Osteoblast (primary cell): ENCODE measurements around the gene FGF5. TPM values are rescaled to one million over a fixed set of nuclear protein-coding genes. Genes with fewer than 3 reads are reported as not detected.
A peak's percentile ranks its signal among the peaks of the same experiment; 100 is the strongest.

ENCODE experiments used
- DNase-seq: peaks from one replicate; pipeline ENCODE4 v3.0.0; 2011; ENCODE audit warnings: low spot score, mixed read lengths; ENCODE audit not compliant: insufficient read length; ENCODE audit errors: missing footprints
- H2AFZ ChIP-seq: 2 replicates; pipeline ENCODE4 v1.6.0; 2011; ENCODE audit warnings: mild to moderate bottlenecking, low read length
- H3K27ac ChIP-seq: 2 replicates; pipeline ENCODE4 v1.5.1; 2011; ENCODE audit warnings: mild to moderate bottlenecking, low read depth, low read length, moderate library complexity
- H3K27me3 ChIP-seq: 2 replicates; pipeline ENCODE4 v1.6.0; 2012; ENCODE audit warnings: mild to moderate bottlenecking, control low read depth, inconsistent platforms, low read length, moderate library complexity; ENCODE audit not compliant: insufficient read depth
- H3K36me3 ChIP-seq: 2 replicates; pipeline ENCODE4 v1.5.1; 2011; ENCODE audit warnings: mild to moderate bottlenecking, low read length, control low read depth, moderate library complexity; ENCODE audit not compliant: insufficient read depth
- H3K4me1 ChIP-seq: 2 replicates; pipeline ENCODE4 v1.5.1; 2011; ENCODE audit warnings: mild to moderate bottlenecking, low read length, control low read depth, moderate library complexity; ENCODE audit not compliant: insufficient read depth
- H3K4me2 ChIP-seq: 2 replicates; pipeline ENCODE4 v1.6.0; 2011; ENCODE audit warnings: mild to moderate bottlenecking, low read length; ENCODE audit not compliant: insufficient read depth
- H3K4me3 ChIP-seq: fragments of 200-600 bp; sonication (generic); 3 replicates; pipeline ENCODE4 v1.5.1; 2012; ENCODE audit warnings: mild to moderate bottlenecking, low read length, inconsistent platforms; ENCODE audit not compliant: insufficient read depth
- H3K79me2 ChIP-seq: 2 replicates; pipeline ENCODE4 v1.6.0; 2012; ENCODE audit warnings: mild to moderate bottlenecking, low read length, control low read depth, inconsistent platforms; ENCODE audit not compliant: insufficient read depth
- H3K9me3 ChIP-seq: 2 replicates; pipeline ENCODE4 v1.5.1; 2011; ENCODE audit warnings: low read depth, low read length, control low read depth
- H4K20me1 ChIP-seq: 2 replicates; pipeline ENCODE4 v1.6.0; 2012; ENCODE audit warnings: mild to moderate bottlenecking, low read length, control low read depth; ENCODE audit not compliant: insufficient read depth
- total RNA-seq: library from RNA; depleted of rRNA; stranded (reverse); fragments of >200 nt; gene quantifications from 2 replicates; pipeline ENCODE4 v1.2.3, GENCODE V29; 2012
- TF ChIP-seq, protein P1 (sequence below): IDR thresholded peaks from 2 replicates; pipeline ENCODE4 v1.5.1; 2011; ENCODE audit warnings: mild to moderate bottlenecking, low read depth, low read length, moderate library complexity; ENCODE audit errors: extremely low read depth

Gene FGF5
- total RNA-seq, 1 donor = 10.5 TPM

DNA sequence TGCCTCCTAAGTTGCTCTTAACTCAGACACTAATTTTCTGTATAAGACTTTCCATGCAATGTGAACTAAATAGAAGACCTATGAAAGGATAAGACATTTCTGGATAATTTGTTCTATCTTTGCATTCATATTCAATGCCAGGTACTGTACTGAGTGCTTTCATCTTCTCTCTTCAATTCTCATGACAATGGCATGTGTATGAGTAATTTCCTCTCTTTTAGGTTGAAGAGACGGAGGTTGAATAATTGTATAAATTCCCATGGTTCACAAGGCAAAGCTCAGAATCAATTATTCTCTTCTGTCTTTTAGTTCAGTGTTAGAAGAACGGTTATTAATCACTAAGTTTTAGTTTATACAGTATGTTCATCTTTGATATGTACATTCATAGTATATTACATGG, 39.8 kb downstream of the FGF5 start:
- Histone ChIP-seq H3K36me3 (peaks cover 13% of the 10 kb centered on the region), H4K20me1 (no peaks in the 10 kb centered on the region), H3K27ac (peak overlapping the region; percentile 83), H3K4me2 (peak overlapping the region; percentile 77), H2AFZ (no peak overlapping the region), H3K79me2 (no peaks in the 10 kb centered on the region), H3K4me3 (no peak overlapping the region), H3K9me3 (no peaks in the 10 kb centered on the region), H3K27me3 (no peaks in the 10 kb centered on the region), H3K4me1 (peaks cover 61% of the 10 kb centered on the region)
- no peak for DNase-seq
- TF ChIP-seq, protein P1, sequence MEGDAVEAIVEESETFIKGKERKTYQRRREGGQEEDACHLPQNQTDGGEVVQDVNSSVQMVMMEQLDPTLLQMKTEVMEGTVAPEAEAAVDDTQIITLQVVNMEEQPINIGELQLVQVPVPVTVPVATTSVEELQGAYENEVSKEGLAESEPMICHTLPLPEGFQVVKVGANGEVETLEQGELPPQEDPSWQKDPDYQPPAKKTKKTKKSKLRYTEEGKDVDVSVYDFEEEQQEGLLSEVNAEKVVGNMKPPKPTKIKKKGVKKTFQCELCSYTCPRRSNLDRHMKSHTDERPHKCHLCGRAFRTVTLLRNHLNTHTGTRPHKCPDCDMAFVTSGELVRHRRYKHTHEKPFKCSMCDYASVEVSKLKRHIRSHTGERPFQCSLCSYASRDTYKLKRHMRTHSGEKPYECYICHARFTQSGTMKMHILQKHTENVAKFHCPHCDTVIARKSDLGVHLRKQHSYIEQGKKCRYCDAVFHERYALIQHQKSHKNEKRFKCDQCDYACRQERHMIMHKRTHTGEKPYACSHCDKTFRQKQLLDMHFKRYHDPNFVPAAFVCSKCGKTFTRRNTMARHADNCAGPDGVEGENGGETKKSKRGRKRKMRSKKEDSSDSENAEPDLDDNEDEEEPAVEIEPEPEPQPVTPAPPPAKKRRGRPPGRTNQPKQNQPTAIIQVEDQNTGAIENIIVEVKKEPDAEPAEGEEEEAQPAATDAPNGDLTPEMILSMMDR = no peak

DNA sequence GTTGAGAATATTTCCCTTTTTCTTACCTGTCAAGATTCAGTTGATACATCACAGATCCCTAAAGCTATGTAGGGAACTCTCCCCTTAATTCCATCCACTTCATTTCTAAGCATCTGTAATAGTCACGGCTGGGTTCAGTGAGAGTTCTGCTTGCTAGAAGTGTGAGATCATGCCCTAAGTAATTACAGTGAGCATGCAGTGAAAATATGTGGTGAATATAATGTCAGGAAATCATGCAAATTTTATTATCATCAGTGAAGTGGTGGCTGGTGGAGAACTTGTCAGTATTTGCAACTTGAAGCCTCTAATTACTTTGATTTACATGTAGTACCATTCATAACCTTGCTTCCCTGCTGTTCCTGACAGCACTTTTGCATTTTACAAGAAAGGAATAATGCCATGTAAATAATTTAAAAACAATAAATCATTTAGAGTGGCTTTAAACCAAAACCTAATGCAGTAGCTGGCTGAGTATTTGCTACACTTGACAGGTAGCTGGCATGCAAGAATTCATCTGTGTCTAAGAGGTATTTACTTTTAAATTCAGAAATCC, 40.8 kb downstream of the FGF5 start:
- Histone ChIP-seq H3K27me3 (no peaks in the 10 kb centered on the region), H3K4me3 (peak overlapping the region; percentile 51), H3K27ac (peak overlapping the region; percentile 83), H3K4me2 (peak overlapping the region; percentile 77), H3K4me1 (peaks cover 61% of the 10 kb centered on the region), H3K79me2 (no peaks in the 10 kb centered on the region), H2AFZ (no peak overlapping the region), H4K20me1 (no peaks in the 10 kb centered on the region), H3K36me3 (peaks cover 3% of the 10 kb centered on the region), H3K9me3 (no peaks in the 10 kb centered on the region)
- no peak for DNase-seq
- TF ChIP-seq, protein P1 = no peak

DNA sequence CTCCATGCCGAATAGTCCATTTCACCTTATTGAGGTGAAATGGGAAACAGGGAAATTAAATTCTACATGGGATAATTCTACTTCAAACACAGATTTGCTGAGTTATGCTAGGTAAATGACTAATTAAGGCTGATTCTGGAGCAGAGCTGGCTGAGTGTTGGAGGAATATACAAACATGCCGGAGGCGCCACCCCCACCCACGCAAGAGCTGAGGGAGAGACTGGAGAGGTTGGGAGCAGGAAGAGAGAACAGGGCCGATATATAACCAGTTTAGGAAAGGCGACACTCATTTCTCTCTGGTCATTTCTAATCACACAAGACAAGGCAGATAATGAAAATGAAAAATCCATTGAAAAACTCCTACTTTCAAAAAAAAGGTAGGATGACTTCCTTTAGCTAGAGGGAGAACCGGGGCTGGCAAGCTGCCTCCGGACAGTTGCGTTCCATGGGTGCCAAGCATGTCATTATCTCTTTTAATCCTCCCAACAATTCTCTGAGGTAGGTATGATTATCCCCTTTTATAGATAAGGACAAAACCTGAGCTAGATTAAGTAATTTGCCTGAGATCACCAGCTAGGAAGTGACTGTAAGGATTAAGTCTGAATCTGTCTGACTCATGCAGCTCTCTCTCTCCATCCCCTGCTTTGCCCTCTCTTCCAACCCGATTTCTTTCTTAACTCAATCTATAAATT, 41.5 kb downstream of the FGF5 start:
- Histone ChIP-seq H3K4me1 (peaks cover 62% of the 10 kb centered on the region), H3K27me3 (no peaks in the 10 kb centered on the region), H4K20me1 (no peaks in the 10 kb centered on the region), H3K4me2 (peak overlapping the region; percentile 77), H3K36me3 (no peaks in the 10 kb centered on the region), H3K9me3 (no peaks in the 10 kb centered on the region), H3K27ac (peak overlapping the region; percentile 83), H3K4me3 (peak overlapping the region; percentile 51), H3K79me2 (no peaks in the 10 kb centered on the region), H2AFZ (no peak overlapping the region)
- TF ChIP-seq, protein P1 = no peak
- DNase-seq = no peak

DNA sequence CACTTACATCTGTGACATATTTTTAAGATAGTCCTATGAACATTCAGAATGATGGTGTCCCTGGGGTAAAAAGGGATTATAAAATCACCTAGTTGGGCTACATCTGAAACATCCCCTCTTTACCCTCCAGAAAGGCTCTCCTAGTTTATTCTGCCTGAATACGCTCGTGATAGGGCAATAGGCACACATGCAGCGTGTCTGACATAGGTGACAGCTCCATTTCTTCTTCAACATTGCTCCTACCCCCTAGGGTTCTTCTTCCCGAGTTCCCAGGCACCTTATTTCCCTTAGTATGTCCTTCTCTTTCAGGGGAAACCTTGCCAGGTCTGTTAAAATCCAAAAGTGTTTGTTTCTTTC, 42.0 kb downstream of the FGF5 start:
- no peaks in the 10 kb centered on the region for H3K79me2 ChIP-seq
- no peak overlapping the region for H3K4me3 ChIP-seq
- H3K27me3 ChIP-seq = no peaks in the 10 kb centered on the region
- no peaks in the 10 kb centered on the region for H3K9me3 ChIP-seq
- peak overlapping the region; percentile 83 for H3K27ac ChIP-seq
- peaks cover 63% of the 10 kb centered on the region for H3K4me1 ChIP-seq
- no peak overlapping the region for H2AFZ ChIP-seq
- no peak for DNase-seq
- H4K20me1 ChIP-seq = no peaks in the 10 kb centered on the region
- no peaks in the 10 kb centered on the region for H3K36me3 ChIP-seq
- TF ChIP-seq, protein P1 = no peak
- H3K4me2 ChIP-seq = peak overlapping the region; percentile 77
